ENCODE results near the gene AIG1.
"Not testable (repeated sequence)": the region's sequence is repeated elsewhere in the genome, so short reads cannot be mapped to it uniquely, and the experiment has no call there.

Gene AIG1

GRCh38 chr6:143064951-143065683 is 4.4 kb downstream of the AIG1 start:
- no peaks in the 10 kb centered on the region for H3K27me3 ChIP-seq (replicated peaks; ENCODE audit: control insufficient read depth, insufficient read depth, low read length, poor library complexity, severe bottlenecking)
- DNase-seq, result no peak
- no peak overlapping the region for H3K27ac ChIP-seq (ENCODE audit: insufficient read depth, low read length, poor library complexity, severe bottlenecking)
- no peaks in the 10 kb centered on the region for H3K9me3 ChIP-seq (ENCODE audit: control insufficient read depth, low read length)
- no peak overlapping the region for H3K4me3 ChIP-seq (ENCODE audit: insufficient read depth, low read depth, low read length, poor library complexity, severe bottlenecking)
- H3K4me1 ChIP-seq (ENCODE audit: control insufficient read depth, insufficient read depth, low read length, poor library complexity, severe bottlenecking), result peaks cover 6% of the 10 kb centered on the region
- H3K36me3 ChIP-seq (ENCODE audit: control insufficient read depth, insufficient read depth, low read length), result no peaks in the 10 kb centered on the region

DNA sequence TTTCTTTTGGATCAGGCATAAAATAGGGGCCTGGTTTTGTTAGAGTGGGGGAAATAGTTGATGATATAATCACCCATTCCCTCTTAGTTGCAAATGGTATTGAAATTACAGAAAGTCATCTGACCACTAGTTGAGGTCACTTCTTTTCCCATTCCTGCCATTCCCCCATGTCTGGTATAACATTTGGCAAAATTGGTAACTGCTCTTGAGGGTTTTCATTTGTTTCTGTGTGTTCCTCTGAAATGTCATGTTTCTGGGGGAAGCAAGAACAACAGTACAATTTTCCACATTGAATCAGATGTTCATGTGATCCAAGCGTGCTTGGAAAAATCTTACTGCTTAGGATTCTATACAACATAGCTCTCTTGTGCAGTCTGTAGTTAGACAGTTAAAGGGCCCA is 7.3 kb downstream of the AIG1 start:
- H3K36me3 ChIP-seq (ENCODE audit: control insufficient read depth, insufficient read depth, low read length), result no peaks in the 10 kb centered on the region
- H3K9me3 ChIP-seq (ENCODE audit: control insufficient read depth, low read length), result no peaks in the 10 kb centered on the region
- no peaks in the 10 kb centered on the region for H3K4me1 ChIP-seq (ENCODE audit: control insufficient read depth, insufficient read depth, low read length, poor library complexity, severe bottlenecking)
- H3K4me3 ChIP-seq (ENCODE audit: insufficient read depth, low read depth, low read length, poor library complexity, severe bottlenecking), result no peak overlapping the region
- H3K27me3 ChIP-seq (replicated peaks; ENCODE audit: control insufficient read depth, insufficient read depth, low read length, poor library complexity, severe bottlenecking), result no peaks in the 10 kb centered on the region
- DNase-seq, result no peak
- no peak overlapping the region for H3K27ac ChIP-seq (ENCODE audit: insufficient read depth, low read length, poor library complexity, severe bottlenecking)

GRCh38 chr6:143074101-143074500 is 13.4 kb downstream of the AIG1 start:
- no peaks in the 10 kb centered on the region for H3K4me1 ChIP-seq (ENCODE audit: control insufficient read depth, insufficient read depth, low read length, poor library complexity, severe bottlenecking)
- H3K36me3 ChIP-seq (ENCODE audit: control insufficient read depth, insufficient read depth, low read length), result no peaks in the 10 kb centered on the region
- H3K27me3 ChIP-seq (replicated peaks; ENCODE audit: control insufficient read depth, insufficient read depth, low read length, poor library complexity, severe bottlenecking), result no peaks in the 10 kb centered on the region
- no peak for DNase-seq
- H3K27ac ChIP-seq (ENCODE audit: insufficient read depth, low read length, poor library complexity, severe bottlenecking), result no peak overlapping the region
- H3K4me3 ChIP-seq (ENCODE audit: insufficient read depth, low read depth, low read length, poor library complexity, severe bottlenecking), result no peak overlapping the region
- H3K9me3 ChIP-seq (ENCODE audit: control insufficient read depth, low read length), result no peaks in the 10 kb centered on the region

GRCh38 chr6:143074670-143075318 is 14.1 kb downstream of the AIG1 start:
- DNase-seq, result no peak

GRCh38 chr6:143078468-143079324 is 18.0 kb downstream of the AIG1 start:
- H3K27ac ChIP-seq (ENCODE audit: insufficient read depth, low read length, poor library complexity, severe bottlenecking), result no peak overlapping the region
- no peak overlapping the region for H3K4me3 ChIP-seq (ENCODE audit: insufficient read depth, low read depth, low read length, poor library complexity, severe bottlenecking)
- H3K36me3 ChIP-seq (ENCODE audit: control insufficient read depth, insufficient read depth, low read length), result no peaks in the 10 kb centered on the region
- DNase-seq, result no peak
- no peaks in the 10 kb centered on the region for H3K9me3 ChIP-seq (ENCODE audit: control insufficient read depth, low read length)
- no peaks in the 10 kb centered on the region for H3K4me1 ChIP-seq (ENCODE audit: control insufficient read depth, insufficient read depth, low read length, poor library complexity, severe bottlenecking)
- H3K27me3 ChIP-seq (replicated peaks; ENCODE audit: control insufficient read depth, insufficient read depth, low read length, poor library complexity, severe bottlenecking), result no peaks in the 10 kb centered on the region

More at GRCh38 chr6:143074670-143075318, 14.1 kb downstream of the AIG1 start:
- no peaks in the 10 kb centered on the region for H3K4me1 ChIP-seq (ENCODE audit: control insufficient read depth, insufficient read depth, low read length, poor library complexity, severe bottlenecking)
- H3K36me3 ChIP-seq (ENCODE audit: control insufficient read depth, insufficient read depth, low read length), result no peaks in the 10 kb centered on the region
- no peak overlapping the region for H3K4me3 ChIP-seq (ENCODE audit: insufficient read depth, low read depth, low read length, poor library complexity, severe bottlenecking)
- H3K27ac ChIP-seq (ENCODE audit: insufficient read depth, low read length, poor library complexity, severe bottlenecking), result no peak overlapping the region
- H3K9me3 ChIP-seq (ENCODE audit: control insufficient read depth, low read length), result no peaks in the 10 kb centered on the region
- no peaks in the 10 kb centered on the region for H3K27me3 ChIP-seq (replicated peaks; ENCODE audit: control insufficient read depth, insufficient read depth, low read length, poor library complexity, severe bottlenecking)

DNA sequence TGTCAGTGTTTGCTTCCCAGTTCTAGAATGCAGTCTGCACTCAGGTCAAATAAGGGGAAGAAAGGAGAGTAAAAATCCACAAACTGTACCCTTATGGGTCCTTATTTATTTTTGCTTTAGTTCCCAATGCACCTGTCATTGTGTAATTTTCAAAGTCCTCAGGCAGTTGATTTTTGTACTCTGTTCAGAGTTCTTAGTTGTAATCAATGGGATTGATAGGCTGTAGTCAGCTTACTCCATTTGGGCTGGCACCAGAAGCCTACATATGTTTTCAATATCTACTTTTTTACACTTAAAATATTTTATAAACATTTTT is 18.6 kb downstream of the AIG1 start:
- H3K27me3 ChIP-seq (replicated peaks; ENCODE audit: control insufficient read depth, insufficient read depth, low read length, poor library complexity, severe bottlenecking), result no peaks in the 10 kb centered on the region
- no peaks in the 10 kb centered on the region for H3K4me1 ChIP-seq (ENCODE audit: control insufficient read depth, insufficient read depth, low read length, poor library complexity, severe bottlenecking)
- H3K36me3 ChIP-seq (ENCODE audit: control insufficient read depth, insufficient read depth, low read length), result no peaks in the 10 kb centered on the region
- DNase-seq, result no peak
- H3K9me3 ChIP-seq (ENCODE audit: control insufficient read depth, low read length), result no peaks in the 10 kb centered on the region
- H3K27ac ChIP-seq (ENCODE audit: insufficient read depth, low read length, poor library complexity, severe bottlenecking), result no peak overlapping the region
- no peak overlapping the region for H3K4me3 ChIP-seq (ENCODE audit: insufficient read depth, low read depth, low read length, poor library complexity, severe bottlenecking)

DNA sequence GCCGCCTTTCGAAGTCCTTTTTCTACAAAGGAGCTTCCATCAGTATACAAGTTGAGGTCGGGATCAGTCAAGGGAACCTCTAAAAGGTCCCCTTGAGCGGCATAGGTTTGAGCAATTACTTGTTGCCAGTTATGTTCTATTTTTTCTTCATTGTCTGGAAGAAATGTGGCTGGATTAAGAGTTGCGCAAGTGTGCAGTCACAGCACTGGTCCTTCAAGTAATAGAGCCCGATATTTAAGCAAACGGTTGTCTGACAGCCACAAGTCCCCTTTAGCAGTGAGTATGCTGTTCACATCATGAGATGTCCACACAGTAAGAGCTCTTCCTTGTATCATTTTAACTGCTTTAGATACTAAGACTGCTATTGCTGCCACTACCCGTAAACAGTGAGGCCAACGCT is 21.6 kb downstream of the AIG1 start:
- H3K4me1 ChIP-seq (ENCODE audit: control insufficient read depth, insufficient read depth, low read length, poor library complexity, severe bottlenecking); H3K27me3 ChIP-seq (replicated peaks; ENCODE audit: control insufficient read depth, insufficient read depth, low read length, poor library complexity, severe bottlenecking); H3K27ac ChIP-seq (ENCODE audit: insufficient read depth, low read length, poor library complexity, severe bottlenecking); H3K36me3 ChIP-seq (ENCODE audit: control insufficient read depth, insufficient read depth, low read length); DNase-seq; H3K9me3 ChIP-seq (ENCODE audit: control insufficient read depth, low read length); H3K4me3 ChIP-seq (ENCODE audit: insufficient read depth, low read depth, low read length, poor library complexity, severe bottlenecking): not testable (repeated sequence)

- H3K9me3 ChIP-seq (ENCODE audit: control insufficient read depth, low read length); H3K36me3 ChIP-seq (ENCODE audit: control insufficient read depth, insufficient read depth, low read length); H3K27me3 ChIP-seq (replicated peaks; ENCODE audit: control insufficient read depth, insufficient read depth, low read length, poor library complexity, severe bottlenecking); H3K27ac ChIP-seq (ENCODE audit: insufficient read depth, low read length, poor library complexity, severe bottlenecking); H3K4me1 ChIP-seq (ENCODE audit: control insufficient read depth, insufficient read depth, low read length, poor library complexity, severe bottlenecking); H3K4me3 ChIP-seq (ENCODE audit: insufficient read depth, low read depth, low read length, poor library complexity, severe bottlenecking); DNase-seq: not testable (repeated sequence)
Measured at GRCh38 chr6:143084019-143084418, 23.3 kb downstream of the AIG1 start.

GRCh38 chr6:143087335-143087734 is 26.6 kb downstream of the AIG1 start:
- H3K27me3 ChIP-seq (replicated peaks; ENCODE audit: control insufficient read depth, insufficient read depth, low read length, poor library complexity, severe bottlenecking); H3K27ac ChIP-seq (ENCODE audit: insufficient read depth, low read length, poor library complexity, severe bottlenecking); H3K4me3 ChIP-seq (ENCODE audit: insufficient read depth, low read depth, low read length, poor library complexity, severe bottlenecking); H3K36me3 ChIP-seq (ENCODE audit: control insufficient read depth, insufficient read depth, low read length); H3K4me1 ChIP-seq (ENCODE audit: control insufficient read depth, insufficient read depth, low read length, poor library complexity, severe bottlenecking); H3K9me3 ChIP-seq (ENCODE audit: control insufficient read depth, low read length); DNase-seq: not testable (repeated sequence)

- no peaks in the 10 kb centered on the region for H3K27me3 ChIP-seq (replicated peaks; ENCODE audit: control insufficient read depth, insufficient read depth, low read length, poor library complexity, severe bottlenecking)
- H3K4me1 ChIP-seq (ENCODE audit: control insufficient read depth, insufficient read depth, low read length, poor library complexity, severe bottlenecking), result no peaks in the 10 kb centered on the region
- no peak overlapping the region for H3K4me3 ChIP-seq (ENCODE audit: insufficient read depth, low read depth, low read length, poor library complexity, severe bottlenecking)
- H3K27ac ChIP-seq (ENCODE audit: insufficient read depth, low read length, poor library complexity, severe bottlenecking), result no peak overlapping the region
- no peak for DNase-seq
- no peaks in the 10 kb centered on the region for H3K9me3 ChIP-seq (ENCODE audit: control insufficient read depth, low read length)
- no peaks in the 10 kb centered on the region for H3K36me3 ChIP-seq (ENCODE audit: control insufficient read depth, insufficient read depth, low read length)
Measured at GRCh38 chr6:143087856-143088255, 27.2 kb downstream of the AIG1 start.
